ENCODE measurements around the gene PHKA2.

Gene PHKA2

DNA sequence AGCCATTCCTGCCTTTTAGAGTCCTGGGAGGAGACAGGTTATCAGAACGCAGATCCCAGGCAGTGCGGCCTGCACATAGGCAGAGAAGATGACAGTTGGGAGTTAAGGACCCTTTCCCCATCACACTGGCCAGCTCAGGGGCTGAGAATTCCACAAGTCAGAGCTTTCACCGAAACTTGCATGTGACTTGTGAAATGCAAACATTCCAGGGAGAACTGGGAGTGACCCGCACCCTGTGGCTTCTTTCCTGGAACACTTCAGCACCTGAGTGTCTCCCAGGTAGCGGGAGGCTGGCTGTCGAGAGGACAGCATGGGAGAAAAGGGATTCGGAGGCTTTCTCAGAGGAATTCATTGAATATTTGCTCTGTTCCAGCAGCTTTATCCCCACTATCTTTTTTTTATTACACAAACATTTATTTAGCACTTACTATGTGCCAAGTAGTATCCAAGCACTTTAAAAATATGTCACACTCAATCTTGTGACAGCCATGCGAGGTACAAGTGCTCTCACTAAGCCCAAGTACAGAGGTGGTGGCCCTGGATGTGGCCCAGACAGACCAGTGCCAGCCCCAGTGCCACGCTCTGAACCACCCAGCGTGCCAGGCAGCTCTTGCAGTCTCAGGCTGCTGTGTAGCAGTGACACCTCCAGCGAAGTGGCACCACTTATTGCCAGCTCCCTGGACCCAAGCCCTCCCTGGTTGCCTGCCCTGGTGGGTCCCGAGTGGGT lies 100.5 kb downstream of the PHKA2 start:
- no peaks in the 10 kb centered on the region for H3K27me3 ChIP-seq (ENCODE audit: control insufficient read depth, insufficient read depth, low read length)
- peaks cover 44% of the 10 kb centered on the region for H3K4me1 ChIP-seq (ENCODE audit: control insufficient read depth, insufficient read depth, low read length)
- no peak overlapping the region for H3K27ac ChIP-seq (ENCODE audit: low read depth, low read length)
- H3K4me3 ChIP-seq (ENCODE audit: low read depth, low read length) = no peak overlapping the region
- no peaks in the 10 kb centered on the region; the same call in 1 of the 2 replicates for H3K9me3 ChIP-seq (ENCODE audit: control insufficient read depth, insufficient read depth, low read depth, low read length)
- H3K9ac ChIP-seq (ENCODE audit: low read length) = no peak overlapping the region
- H3K36me3 ChIP-seq (ENCODE audit: control insufficient read depth, insufficient read depth, low read length) = no peaks in the 10 kb centered on the region

DNA sequence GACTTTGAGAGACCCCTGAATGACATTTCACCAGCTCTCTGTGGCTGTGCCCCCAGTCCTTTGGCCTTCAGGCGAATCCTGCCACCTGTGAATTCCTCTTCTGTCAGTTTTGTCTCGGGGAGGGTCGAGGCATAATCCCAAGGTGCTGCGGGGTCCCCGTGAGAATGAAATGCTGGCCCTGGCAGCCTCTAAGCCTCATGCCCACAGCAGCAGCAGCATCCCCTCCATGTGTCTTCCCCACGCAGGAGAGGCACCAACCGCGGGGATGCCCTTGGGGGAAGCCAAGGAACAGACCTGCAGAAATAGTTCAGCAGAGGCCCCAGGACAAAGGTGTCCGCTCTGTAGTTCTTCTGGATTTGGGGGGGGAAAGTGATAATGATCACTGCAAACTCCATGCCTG lies 104.8 kb downstream of the PHKA2 start:
- Histone ChIP-seq H3K27me3 (ENCODE audit: control insufficient read depth, insufficient read depth, low read length) (no peaks in the 10 kb centered on the region), H3K9ac (ENCODE audit: low read length) (no peak overlapping the region), H3K9me3 (ENCODE audit: control insufficient read depth, insufficient read depth, low read depth, low read length) (no peaks in the 10 kb centered on the region; the same call in 1 of the 2 replicates), H3K36me3 (ENCODE audit: control insufficient read depth, insufficient read depth, low read length) (no peaks in the 10 kb centered on the region), H3K4me3 (ENCODE audit: low read depth, low read length) (no peak overlapping the region), H3K27ac (ENCODE audit: low read depth, low read length) (no peak overlapping the region), H3K4me1 (ENCODE audit: control insufficient read depth, insufficient read depth, low read length) (peaks cover 18% of the 10 kb centered on the region; the same call in 1 of the 2 replicates)

GRCh38 chrX:18877469-18877868 lies 106.4 kb downstream of the PHKA2 start:
- H3K9me3 ChIP-seq (ENCODE audit: control insufficient read depth, insufficient read depth, low read depth, low read length) = no peaks in the 10 kb centered on the region; the same call in 1 of the 2 replicates
- H3K9ac ChIP-seq (ENCODE audit: low read length) = no peak overlapping the region
- H3K36me3 ChIP-seq (ENCODE audit: control insufficient read depth, insufficient read depth, low read length) = no peaks in the 10 kb centered on the region
- H3K27me3 ChIP-seq (ENCODE audit: control insufficient read depth, insufficient read depth, low read length) = no peaks in the 10 kb centered on the region
- peaks cover 8% of the 10 kb centered on the region; the same call in 1 of the 2 replicates for H3K4me1 ChIP-seq (ENCODE audit: control insufficient read depth, insufficient read depth, low read length)
- H3K27ac ChIP-seq (ENCODE audit: low read depth, low read length) = no peak overlapping the region
- H3K4me3 ChIP-seq (ENCODE audit: low read depth, low read length) = no peak overlapping the region

DNA sequence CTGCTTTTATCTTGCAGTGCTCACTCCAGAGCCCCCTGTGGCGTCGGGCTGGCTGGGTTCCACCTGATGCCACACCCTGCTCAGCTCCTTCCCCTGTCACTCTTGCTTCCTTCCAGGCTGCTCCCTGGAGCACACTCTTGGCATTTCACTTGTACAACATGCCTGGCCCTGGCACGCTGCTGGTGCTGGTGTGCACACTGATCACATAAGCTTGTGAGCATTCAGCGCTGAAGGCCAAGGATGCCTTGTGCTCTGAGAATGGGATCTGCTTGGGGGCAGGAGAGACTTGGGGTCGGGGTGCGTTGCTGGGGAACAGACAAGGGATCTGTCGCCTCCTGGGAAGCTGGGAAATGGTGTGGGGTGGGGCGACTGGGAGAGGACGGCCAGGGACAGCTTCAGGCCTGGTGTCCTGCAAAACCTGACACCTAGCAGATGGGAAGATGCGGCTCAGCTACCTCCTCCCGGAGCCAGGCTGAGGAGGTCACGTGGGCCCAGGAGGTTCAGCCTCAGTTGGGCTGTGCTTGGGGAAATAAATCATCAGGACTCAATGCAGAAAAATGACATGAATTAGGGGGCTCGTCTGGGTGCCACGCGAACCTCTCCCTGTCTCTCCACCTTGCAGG lies 108.5 kb downstream of the PHKA2 start:
- Histone ChIP-seq H3K4me1 (ENCODE audit: control insufficient read depth, insufficient read depth, low read length) (peaks cover 8% of the 10 kb centered on the region; the same call in 1 of the 2 replicates), H3K4me3 (ENCODE audit: low read depth, low read length) (no peak overlapping the region), H3K9me3 (ENCODE audit: control insufficient read depth, insufficient read depth, low read depth, low read length) (no peaks in the 10 kb centered on the region), H3K36me3 (ENCODE audit: control insufficient read depth, insufficient read depth, low read length) (no peaks in the 10 kb centered on the region), H3K27ac (ENCODE audit: low read depth, low read length) (no peak overlapping the region), H3K27me3 (ENCODE audit: control insufficient read depth, insufficient read depth, low read length) (no peaks in the 10 kb centered on the region), H3K9ac (ENCODE audit: low read length) (no peak overlapping the region)

DNA sequence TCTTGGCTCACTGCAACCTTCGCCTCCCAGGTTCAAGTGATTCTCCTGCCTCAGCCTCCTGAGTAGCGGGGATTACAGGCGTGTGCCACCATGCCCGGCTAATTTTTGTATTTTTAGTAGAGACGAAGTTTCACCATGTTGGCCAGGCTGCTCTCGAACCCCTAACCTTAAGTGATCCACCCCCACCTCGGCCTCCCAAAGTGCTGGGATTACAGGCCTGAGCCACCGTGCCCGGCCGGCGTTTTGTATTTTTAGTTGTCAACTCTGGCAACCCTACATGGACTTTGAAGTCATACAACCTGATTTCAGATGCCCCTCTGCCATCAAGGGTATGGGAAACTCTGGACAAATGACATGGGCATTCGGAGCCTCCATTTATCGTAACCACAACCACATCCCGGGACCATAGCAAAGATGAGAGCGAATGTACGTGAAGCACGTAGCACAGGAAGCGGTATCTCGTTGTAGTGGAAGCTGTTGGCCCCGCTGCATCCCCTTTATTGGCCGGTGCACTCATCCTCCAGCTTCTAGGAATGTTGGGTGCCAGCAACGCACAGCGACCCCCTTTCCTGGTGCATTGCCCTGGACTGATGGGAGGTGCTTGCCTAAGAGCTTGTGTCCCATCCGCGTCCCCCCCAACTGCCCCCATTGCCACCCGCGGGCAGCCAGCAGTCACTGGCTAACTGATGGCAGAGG lies 109.2 kb downstream of the PHKA2 start:
- Histone ChIP-seq H3K4me3 (ENCODE audit: low read depth, low read length) (no peak overlapping the region), H3K27me3 (ENCODE audit: control insufficient read depth, insufficient read depth, low read length) (no peaks in the 10 kb centered on the region), H3K27ac (ENCODE audit: low read depth, low read length) (no peak overlapping the region), H3K4me1 (ENCODE audit: control insufficient read depth, insufficient read depth, low read length) (peaks cover 8% of the 10 kb centered on the region; the same call in 1 of the 2 replicates), H3K9me3 (ENCODE audit: control insufficient read depth, insufficient read depth, low read depth, low read length) (no peaks in the 10 kb centered on the region), H3K9ac (ENCODE audit: low read length) (no peak overlapping the region), H3K36me3 (ENCODE audit: control insufficient read depth, insufficient read depth, low read length) (no peaks in the 10 kb centered on the region)

GRCh38 chrX:18873836-18874235 lies 110.1 kb downstream of the PHKA2 start:
- Histone ChIP-seq H3K9ac (ENCODE audit: low read length) (no peak overlapping the region), H3K27ac (ENCODE audit: low read depth, low read length) (no peak overlapping the region), H3K4me3 (ENCODE audit: low read depth, low read length) (no peak overlapping the region), H3K27me3 (ENCODE audit: control insufficient read depth, insufficient read depth, low read length) (no peaks in the 10 kb centered on the region), H3K4me1 (ENCODE audit: control insufficient read depth, insufficient read depth, low read length) (peaks cover 8% of the 10 kb centered on the region; the same call in 1 of the 2 replicates), H3K9me3 (ENCODE audit: control insufficient read depth, insufficient read depth, low read depth, low read length) (no peaks in the 10 kb centered on the region), H3K36me3 (ENCODE audit: control insufficient read depth, insufficient read depth, low read length) (no peaks in the 10 kb centered on the region)

DNA sequence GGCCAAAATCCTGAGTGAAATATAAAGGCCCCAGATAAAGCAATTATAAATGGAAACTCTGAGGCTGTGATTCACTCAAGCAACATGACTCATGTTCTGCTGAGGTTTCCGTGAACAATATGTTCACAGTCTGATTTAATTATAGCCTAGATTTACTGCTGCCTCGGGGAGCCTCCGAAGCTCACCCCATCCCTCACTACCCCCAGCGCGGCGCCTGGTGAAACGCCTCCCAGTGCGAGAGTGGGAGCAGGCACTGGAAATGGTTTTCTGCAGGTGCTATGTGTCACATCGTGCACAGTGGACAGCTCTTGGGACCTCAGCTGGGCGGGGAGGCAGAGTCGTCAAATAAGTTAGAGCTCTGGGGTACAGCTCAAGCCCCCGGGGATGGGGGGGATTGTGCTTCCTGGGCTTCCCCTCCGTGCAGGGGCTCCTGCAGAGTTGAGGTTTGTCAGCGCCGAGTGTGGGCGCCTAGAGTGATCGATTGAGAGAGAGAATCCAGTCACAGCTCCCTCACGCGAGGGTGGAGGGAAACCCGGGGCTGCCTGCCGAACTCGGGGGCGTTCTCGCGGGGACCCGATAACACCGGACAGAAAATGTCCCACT lies 110.6 kb downstream of the PHKA2 start:
- Histone ChIP-seq H3K4me3 (ENCODE audit: low read depth, low read length) (no peak overlapping the region), H3K9ac (ENCODE audit: low read length) (no peak overlapping the region), H3K9me3 (ENCODE audit: control insufficient read depth, insufficient read depth, low read depth, low read length) (no peaks in the 10 kb centered on the region), H3K4me1 (ENCODE audit: control insufficient read depth, insufficient read depth, low read length) (peaks cover 8% of the 10 kb centered on the region; the same call in 1 of the 2 replicates), H3K27ac (ENCODE audit: low read depth, low read length) (no peak overlapping the region), H3K36me3 (ENCODE audit: control insufficient read depth, insufficient read depth, low read length) (no peaks in the 10 kb centered on the region), H3K27me3 (ENCODE audit: control insufficient read depth, insufficient read depth, low read length) (no peaks in the 10 kb centered on the region)

GRCh38 chrX:18872621-18873020 lies 111.3 kb downstream of the PHKA2 start:
- Histone ChIP-seq H3K27me3 (ENCODE audit: control insufficient read depth, insufficient read depth, low read length) (no peaks in the 10 kb centered on the region), H3K9ac (ENCODE audit: low read length) (no peak overlapping the region), H3K9me3 (ENCODE audit: control insufficient read depth, insufficient read depth, low read depth, low read length) (no peaks in the 10 kb centered on the region), H3K4me1 (ENCODE audit: control insufficient read depth, insufficient read depth, low read length) (peaks cover 8% of the 10 kb centered on the region; the same call in 1 of the 2 replicates), H3K36me3 (ENCODE audit: control insufficient read depth, insufficient read depth, low read length) (no peaks in the 10 kb centered on the region), H3K4me3 (ENCODE audit: low read depth, low read length) (no peak overlapping the region), H3K27ac (ENCODE audit: low read depth, low read length) (no peak overlapping the region)

DNA sequence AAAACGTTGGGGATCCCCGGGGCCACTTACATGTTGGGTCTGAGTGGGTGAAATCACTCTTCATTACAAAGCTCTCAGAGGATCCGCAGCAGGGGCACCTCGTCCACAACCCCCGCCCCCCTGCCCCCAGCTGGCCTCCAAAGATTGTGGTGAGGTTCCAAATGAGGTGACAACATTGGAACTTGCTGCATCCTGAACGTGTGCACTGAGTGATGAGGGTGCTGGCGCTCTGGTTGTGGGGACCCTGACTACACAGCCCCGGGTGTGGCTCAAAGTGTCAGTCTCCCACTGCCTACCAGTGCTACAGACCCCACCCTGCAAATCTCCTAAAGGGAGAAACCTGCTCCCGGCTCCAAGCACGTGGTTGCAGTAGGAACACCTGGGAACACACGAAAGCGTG lies 111.9 kb downstream of the PHKA2 start:
- H3K9ac ChIP-seq (ENCODE audit: low read length) = no peak overlapping the region
- H3K27me3 ChIP-seq (ENCODE audit: control insufficient read depth, insufficient read depth, low read length) = no peaks in the 10 kb centered on the region
- H3K4me3 ChIP-seq (ENCODE audit: low read depth, low read length) = no peak overlapping the region
- H3K4me1 ChIP-seq (ENCODE audit: control insufficient read depth, insufficient read depth, low read length) = peaks cover 8% of the 10 kb centered on the region; the same call in 1 of the 2 replicates
- H3K27ac ChIP-seq (ENCODE audit: low read depth, low read length) = no peak overlapping the region
- H3K9me3 ChIP-seq (ENCODE audit: control insufficient read depth, insufficient read depth, low read depth, low read length) = no peaks in the 10 kb centered on the region
- no peaks in the 10 kb centered on the region for H3K36me3 ChIP-seq (ENCODE audit: control insufficient read depth, insufficient read depth, low read length)

DNA sequence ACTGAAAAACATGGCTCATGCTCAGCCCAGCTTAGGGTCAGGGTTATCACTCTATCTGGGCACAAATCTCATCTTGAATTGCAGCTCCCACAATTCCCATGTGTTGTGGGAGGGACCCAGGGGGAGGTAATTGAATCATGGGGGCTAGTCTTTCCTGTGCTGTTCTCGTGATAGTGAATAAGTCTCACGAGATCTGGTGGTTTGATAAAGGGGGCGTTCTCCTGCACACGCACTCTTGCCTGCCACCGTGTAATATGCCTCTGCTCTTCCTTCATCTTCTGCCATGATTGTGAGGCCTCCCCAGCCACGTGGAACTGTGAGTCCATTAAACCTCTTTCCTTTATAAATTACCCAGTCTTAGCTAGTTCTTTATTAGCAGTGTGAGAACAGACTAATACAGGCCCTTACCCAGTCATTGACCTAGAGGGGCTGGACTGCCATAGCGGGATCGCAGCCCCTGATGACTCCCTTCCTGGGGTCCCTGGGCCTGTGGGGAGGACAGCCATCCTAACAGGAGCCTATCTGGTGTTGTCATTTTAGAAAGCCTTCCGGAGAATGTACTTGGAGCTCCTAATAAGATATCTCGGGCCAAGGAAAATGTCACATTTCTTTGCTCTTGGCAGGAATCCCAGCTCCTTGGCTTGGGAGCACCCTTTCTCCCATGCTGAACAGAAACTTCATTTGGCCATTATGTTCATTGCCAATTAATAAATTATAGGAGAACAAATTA lies 112.6 kb downstream of the PHKA2 start:
- H3K4me1 ChIP-seq (ENCODE audit: control insufficient read depth, insufficient read depth, low read length) = peaks cover 8% of the 10 kb centered on the region; the same call in 1 of the 2 replicates
- no peaks in the 10 kb centered on the region for H3K9me3 ChIP-seq (ENCODE audit: control insufficient read depth, insufficient read depth, low read depth, low read length)
- H3K27me3 ChIP-seq (ENCODE audit: control insufficient read depth, insufficient read depth, low read length) = no peaks in the 10 kb centered on the region
- H3K9ac ChIP-seq (ENCODE audit: low read length) = no peak overlapping the region
- H3K36me3 ChIP-seq (ENCODE audit: control insufficient read depth, insufficient read depth, low read length) = no peaks in the 10 kb centered on the region
- H3K27ac ChIP-seq (ENCODE audit: low read depth, low read length) = no peak overlapping the region
- H3K4me3 ChIP-seq (ENCODE audit: low read depth, low read length) = no peak overlapping the region
